ENCODE measurements around the gene GMIP. TPM values are rescaled to one million over a fixed set of nuclear protein-coding genes. Genes with fewer than 3 reads are reported as not detected.
A peak's percentile ranks its signal among the peaks of the same experiment; 100 is the strongest.
"Not testable (repeated sequence)": the region's sequence is repeated elsewhere in the genome, so short reads cannot be mapped to it uniquely, and the experiment has no call there.

GMIP gene, protein sequence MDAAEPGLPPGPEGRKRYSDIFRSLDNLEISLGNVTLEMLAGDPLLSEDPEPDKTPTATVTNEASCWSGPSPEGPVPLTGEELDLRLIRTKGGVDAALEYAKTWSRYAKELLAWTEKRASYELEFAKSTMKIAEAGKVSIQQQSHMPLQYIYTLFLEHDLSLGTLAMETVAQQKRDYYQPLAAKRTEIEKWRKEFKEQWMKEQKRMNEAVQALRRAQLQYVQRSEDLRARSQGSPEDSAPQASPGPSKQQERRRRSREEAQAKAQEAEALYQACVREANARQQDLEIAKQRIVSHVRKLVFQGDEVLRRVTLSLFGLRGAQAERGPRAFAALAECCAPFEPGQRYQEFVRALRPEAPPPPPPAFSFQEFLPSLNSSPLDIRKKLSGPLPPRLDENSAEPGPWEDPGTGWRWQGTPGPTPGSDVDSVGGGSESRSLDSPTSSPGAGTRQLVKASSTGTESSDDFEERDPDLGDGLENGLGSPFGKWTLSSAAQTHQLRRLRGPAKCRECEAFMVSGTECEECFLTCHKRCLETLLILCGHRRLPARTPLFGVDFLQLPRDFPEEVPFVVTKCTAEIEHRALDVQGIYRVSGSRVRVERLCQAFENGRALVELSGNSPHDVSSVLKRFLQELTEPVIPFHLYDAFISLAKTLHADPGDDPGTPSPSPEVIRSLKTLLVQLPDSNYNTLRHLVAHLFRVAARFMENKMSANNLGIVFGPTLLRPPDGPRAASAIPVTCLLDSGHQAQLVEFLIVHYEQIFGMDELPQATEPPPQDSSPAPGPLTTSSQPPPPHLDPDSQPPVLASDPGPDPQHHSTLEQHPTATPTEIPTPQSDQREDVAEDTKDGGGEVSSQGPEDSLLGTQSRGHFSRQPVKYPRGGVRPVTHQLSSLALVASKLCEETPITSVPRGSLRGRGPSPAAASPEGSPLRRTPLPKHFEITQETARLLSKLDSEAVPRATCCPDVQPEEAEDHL
- 2.9 and 5.0 TPM in 2 replicates for total RNA-seq (2014; rRNA removed; shearing (Covaris generic))
- polyA plus RNA-seq (2016; fragmentation: Nextera tagmentation; extraction: Ambion mirVana): 3.0 and 3.1 TPM in 2 replicates

DNA sequence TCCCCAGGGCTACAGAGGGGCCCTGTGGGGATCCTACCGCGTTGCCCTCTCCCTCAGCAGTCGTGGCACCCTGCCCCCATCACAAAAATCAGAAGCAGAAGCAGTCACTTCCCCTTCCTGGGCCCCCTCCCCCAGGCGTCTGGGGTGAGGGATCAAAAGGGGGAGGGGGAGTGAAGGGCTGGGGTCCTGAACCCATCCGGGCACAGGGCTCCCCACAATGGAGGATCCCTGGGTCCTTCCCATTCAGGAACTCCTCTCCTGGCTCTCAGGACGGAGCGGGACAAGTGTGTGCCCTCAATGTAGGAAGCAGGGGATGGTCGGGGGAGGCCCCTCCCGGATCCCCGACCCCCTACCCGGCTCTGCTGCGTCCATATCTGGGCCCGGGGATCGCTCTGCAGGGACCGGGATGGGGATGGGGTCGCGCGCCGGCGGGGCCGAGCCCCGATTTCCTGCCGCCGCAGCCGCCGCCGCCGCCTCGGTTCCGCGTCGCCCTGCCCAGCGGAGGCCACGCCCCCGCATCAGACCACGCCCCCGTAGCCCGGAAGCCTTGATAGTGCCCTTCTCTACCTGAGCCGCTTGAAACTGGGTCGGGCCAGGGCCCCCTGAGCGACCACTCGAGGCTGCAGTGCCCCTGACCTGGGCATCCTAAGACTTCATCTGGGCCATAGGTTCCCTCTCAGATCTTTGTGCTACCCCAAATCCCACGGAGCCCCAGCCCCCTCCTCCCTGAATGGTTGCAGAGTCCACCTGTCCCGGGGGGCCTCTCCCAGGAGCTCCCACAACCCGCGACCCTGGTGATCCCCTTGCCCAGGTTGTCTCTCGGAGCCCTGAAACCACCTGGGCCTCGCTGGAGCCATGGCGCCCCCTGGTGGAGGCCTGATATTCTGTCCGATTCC lies at the start of gene GMIP:
Gene GMIP, minus strand, starts transcription at position 500 of the 896 bp plus-strand sequence. Its CDS starts 128 bp downstream, at position 372.
- peak within 1 kb of the TSS; percentile 94 for H3K4me3 ChIP-seq
- H3K4me2 ChIP-seq (ENCODE audit: unreplicated experiment): peak within 1 kb of the TSS; percentile 100
- H3K27ac ChIP-seq: no peak within 1 kb of the TSS
- H3K79me2 ChIP-seq (ENCODE audit: insufficient read depth): no peaks in the 10 kb centered on the region
- peak within 1 kb of the TSS; percentile 89 for H2AFZ ChIP-seq
- no peaks in the 10 kb centered on the region; the same call in 1 of the 2 replicates for H3K36me3 ChIP-seq (ENCODE audit: low read depth)
- no peaks in the 10 kb centered on the region for H3K9me3 ChIP-seq (ENCODE audit: low read depth)
- in situ Hi-C loops (cut with MboI): loop anchor here (5.0 kb wide), 1 partner anchor 106 kb away; the partner anchor contains the start of gene CILP2
- H3F3A ChIP-seq (ENCODE audit: insufficient read depth): peaks cover 8% of the 10 kb centered on the region
- no peaks in the 10 kb centered on the region for H3K4me1 ChIP-seq (ENCODE audit: insufficient read depth)
- peak within 1 kb of the TSS; percentile 85 for H3K9ac ChIP-seq
- DNase-seq: peak; percentile 71
- H3K27me3 ChIP-seq (replicated peaks; ENCODE audit: insufficient read depth): no peaks in the 10 kb centered on the region
- no peak for TF ChIP-seq EZH2phosphoT487 (IDR thresholded peaks at IDR 0.05; ENCODE audit: insufficient read depth, low read depth)
- TF ChIP-seq EZH2 (IDR thresholded peaks at IDR 0.05; ENCODE audit: insufficient read depth, poor library complexity, severe bottlenecking): no peak
- WGBS, 2 experiments (ENCODE audit: low coverage in 1 of 2, low lambda C conversion rate in 2 of 2, missing lambda C conversion rate in 2 of 2): 0 to 4% methylated on average over 27 to 50 of the region's 50 CpGs
- H4K20me1 ChIP-seq (ENCODE audit: insufficient read depth): no peaks in the 10 kb centered on the region
- H3K9me2 ChIP-seq (ENCODE audit: insufficient read depth): no peaks in the 10 kb centered on the region

DNA sequence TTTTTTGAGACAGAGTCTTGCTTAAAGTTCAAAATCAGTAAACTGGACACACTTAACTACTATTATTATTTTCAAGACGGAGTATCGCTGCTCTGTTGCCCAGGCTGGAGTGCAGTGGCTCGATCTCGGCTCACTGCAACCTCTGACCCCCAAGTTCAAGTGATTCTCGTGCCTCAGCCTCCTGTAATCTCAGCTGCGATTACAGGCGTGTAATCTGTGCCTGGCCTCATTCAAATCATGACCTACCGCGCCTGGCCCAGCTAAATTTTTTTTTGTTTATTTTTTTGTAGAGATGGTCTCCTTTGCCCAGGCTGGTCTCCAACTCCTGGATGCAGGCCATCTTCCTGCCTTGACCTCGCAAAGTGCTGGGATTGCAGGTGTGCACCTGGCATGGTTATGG lies 48.2 kb upstream of the GMIP start:
- in situ Hi-C loops (cut with MboI): no loop called here
- no peak overlapping the region for H2AFZ ChIP-seq
- H3K4me1 ChIP-seq (ENCODE audit: insufficient read depth): no peaks in the 10 kb centered on the region
- no peak overlapping the region for H3K9ac ChIP-seq
- H3K4me3 ChIP-seq: no peak overlapping the region
- H3K9me2 ChIP-seq (ENCODE audit: insufficient read depth): no peaks in the 10 kb centered on the region
- H3K27ac ChIP-seq: no peak overlapping the region
- H4K20me1 ChIP-seq (ENCODE audit: insufficient read depth): no peaks in the 10 kb centered on the region
- no peak for TF ChIP-seq EZH2 (IDR thresholded peaks at IDR 0.05; ENCODE audit: insufficient read depth, poor library complexity, severe bottlenecking)
- no peak for TF ChIP-seq EZH2phosphoT487 (IDR thresholded peaks at IDR 0.05; ENCODE audit: insufficient read depth, low read depth)
- H3F3A ChIP-seq (ENCODE audit: insufficient read depth): no peaks in the 10 kb centered on the region
- no peak for DNase-seq
- WGBS, 2 experiments (ENCODE audit: low coverage in 1 of 2, low lambda C conversion rate in 2 of 2, missing lambda C conversion rate in 2 of 2): 80 to 84% methylated on average over 10 of the region's 10 CpGs
- H3K9me3 ChIP-seq (ENCODE audit: low read depth): no peaks in the 10 kb centered on the region
- no peaks in the 10 kb centered on the region for H3K36me3 ChIP-seq (ENCODE audit: low read depth)
- no peaks in the 10 kb centered on the region for H3K79me2 ChIP-seq (ENCODE audit: insufficient read depth)
- H3K4me2 ChIP-seq (ENCODE audit: unreplicated experiment): no peak overlapping the region
- H3K27me3 ChIP-seq (replicated peaks; ENCODE audit: insufficient read depth): no peaks in the 10 kb centered on the region

DNA sequence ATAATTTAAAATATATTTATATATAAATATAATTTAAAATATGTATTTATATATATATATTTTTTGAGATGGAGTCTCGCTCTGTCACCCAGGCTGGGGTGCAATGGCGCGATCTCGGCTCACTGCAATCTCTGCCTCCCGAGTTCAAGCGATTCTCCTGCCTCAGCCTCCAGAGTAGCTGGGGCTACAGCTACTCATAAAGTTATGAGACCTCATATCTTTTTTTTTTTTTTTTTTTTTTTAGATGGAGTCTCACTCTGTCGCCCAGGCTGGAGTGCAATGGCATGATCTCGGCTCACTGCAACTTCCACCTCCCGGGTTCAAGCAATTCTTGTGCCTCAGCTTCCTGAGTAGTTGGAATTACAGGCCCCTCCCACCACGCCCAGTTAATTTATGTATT lies 45.6 kb upstream of the GMIP start:
- DNase-seq; H3K27me3 ChIP-seq (replicated peaks; ENCODE audit: insufficient read depth); H3K9me3 ChIP-seq (ENCODE audit: low read depth); H3K4me2 ChIP-seq (ENCODE audit: unreplicated experiment); H3F3A ChIP-seq (ENCODE audit: insufficient read depth); H3K27ac ChIP-seq; H3K9ac ChIP-seq; H3K9me2 ChIP-seq (ENCODE audit: insufficient read depth); H3K4me3 ChIP-seq; H3K79me2 ChIP-seq (ENCODE audit: insufficient read depth); in situ Hi-C loops (cut with MboI); H3K36me3 ChIP-seq (ENCODE audit: low read depth); H2AFZ ChIP-seq; H3K4me1 ChIP-seq (ENCODE audit: insufficient read depth); H4K20me1 ChIP-seq (ENCODE audit: insufficient read depth): not testable (repeated sequence)
- WGBS, 2 experiments (ENCODE audit: low coverage in 1 of 2, low lambda C conversion rate in 2 of 2, missing lambda C conversion rate in 2 of 2): 89 to 92% methylated on average over 7 to 10 of the region's 10 CpGs

DNA sequence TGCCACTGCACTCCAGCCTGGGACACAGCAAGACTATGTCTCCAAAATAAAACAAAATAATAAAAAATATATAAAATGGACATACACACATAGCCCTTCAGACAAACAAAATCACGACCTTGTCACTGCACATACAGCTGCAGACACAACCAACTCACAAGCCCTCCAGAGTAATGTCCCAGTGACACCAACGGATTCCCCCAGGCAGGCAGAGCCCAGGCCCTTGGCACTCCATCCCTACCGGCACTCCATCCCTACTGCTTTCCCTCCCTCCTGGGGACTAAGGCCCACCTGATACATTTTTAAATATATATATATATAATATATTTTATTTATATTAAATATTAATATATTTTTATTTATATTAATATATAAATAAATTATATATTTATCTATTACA lies 43.6 kb upstream of the GMIP start:
- in situ Hi-C loops (cut with MboI): no loop called here
- Histone ChIP-seq H3F3A (ENCODE audit: insufficient read depth) (no peaks in the 10 kb centered on the region), H3K9me3 (ENCODE audit: low read depth) (no peaks in the 10 kb centered on the region), H3K27me3 (replicated peaks; ENCODE audit: insufficient read depth) (no peaks in the 10 kb centered on the region), H3K27ac (no peak overlapping the region), H3K4me2 (ENCODE audit: unreplicated experiment) (no peak overlapping the region), H4K20me1 (ENCODE audit: insufficient read depth) (no peaks in the 10 kb centered on the region), H3K4me1 (ENCODE audit: insufficient read depth) (no peaks in the 10 kb centered on the region), H3K9ac (no peak overlapping the region), H3K4me3 (no peak overlapping the region), H2AFZ (no peak overlapping the region), H3K79me2 (ENCODE audit: insufficient read depth) (no peaks in the 10 kb centered on the region), H3K36me3 (ENCODE audit: low read depth) (no peaks in the 10 kb centered on the region), H3K9me2 (ENCODE audit: insufficient read depth) (no peaks in the 10 kb centered on the region)
- WGBS, 2 experiments (ENCODE audit: low coverage in 1 of 2, low lambda C conversion rate in 2 of 2, missing lambda C conversion rate in 2 of 2): 76 to 88% methylated on average over 3 of the region's 3 CpGs
- DNase-seq: no peak
- no peak for TF ChIP-seq EZH2 (IDR thresholded peaks at IDR 0.05; ENCODE audit: insufficient read depth, poor library complexity, severe bottlenecking)
- no peak for TF ChIP-seq EZH2phosphoT487 (IDR thresholded peaks at IDR 0.05; ENCODE audit: insufficient read depth, low read depth)
